ENCODE results near the gene AKNA. TPM values are rescaled to one million over a fixed set of nuclear protein-coding genes. Genes with fewer than 3 reads are reported as not detected.

The AKNA gene
- total RNA-seq, 1 experiment from 2014 or later, result 10.1 TPM

- ATAC-seq, result no peak
- Histone ChIP-seq H3K9me3 (ENCODE audit: control insufficient read depth, insufficient read depth, low read depth, low read length) (no peaks in the 10 kb centered on the region), H3K36me3 (ENCODE audit: control insufficient read depth, insufficient read depth, low read length) (no peaks in the 10 kb centered on the region), H3K27ac (ENCODE audit: low read length) (no peak overlapping the region), H3K4me1 (ENCODE audit: control insufficient read depth, insufficient read depth, low read length) (peaks cover 3% of the 10 kb centered on the region), H3K27me3 (ENCODE audit: control insufficient read depth, insufficient read depth, low read length) (no peaks in the 10 kb centered on the region), H3K4me3 (ENCODE audit: low read depth in 2 of 2, low read length in 2 of 2) (no peak overlapping the region)
- TF ChIP-seq SIN3A (IDR thresholded peaks at IDR 0.05; ENCODE audit: borderline replicate concordance, insufficient read depth, low read depth, low read length), result no peak
- ChIA-PET POLR2A (no interaction called here), CTCF (no interaction called here)
- no peak for DNase-seq (ENCODE audit: low read depth, low spot score)
- BruUV-seq (replicated peaks), result no TSS peak
- intact Hi-C loops (cut with micrococcal nuclease; ENCODE audit: unreplicated experiment) (no loop called here), in situ Hi-C loops (cut with HindIII; ENCODE audit: low pct_unique_long_range_greater_than_20kb, low sequenced_read_pairs) (no loop called here)
Measured at GRCh38 chr9:114364134-114365041, 23.4 kb downstream of the AKNA start.

GRCh38 chr9:114363424-114363823 is 24.4 kb downstream of the AKNA start:
- no peak for ATAC-seq

GRCh38 chr9:114362394-114362793 is 25.4 kb downstream of the AKNA start:
- no peak for TF ChIP-seq CTCF (IDR thresholded peaks at IDR 0.05)
- no peak for TF ChIP-seq TCF7L2 (IDR thresholded peaks at IDR 0.05; ENCODE audit: low read depth, low read length)
- TF ChIP-seq REST (IDR thresholded peaks at IDR 0.05; ENCODE audit: insufficient read depth in 1 of 2, low read depth in 2 of 2, low read length in 1 of 2), result no peak
- no peak for TF ChIP-seq SIN3A (IDR thresholded peaks at IDR 0.05; ENCODE audit: borderline replicate concordance, insufficient read depth, low read depth, low read length)
- TF ChIP-seq POLR2AphosphoS5 (IDR thresholded peaks at IDR 0.05; ENCODE audit: low read depth, low read length), result no peak
- Histone ChIP-seq H3K4me3 (ENCODE audit: low read depth in 2 of 2, low read length in 2 of 2) (no peak overlapping the region), H3K27ac (ENCODE audit: low read length) (no peak overlapping the region), H3K4me1 (ENCODE audit: control insufficient read depth, insufficient read depth, low read length) (peaks cover 3% of the 10 kb centered on the region), H3K9me3 (ENCODE audit: control insufficient read depth, insufficient read depth, low read depth, low read length) (no peaks in the 10 kb centered on the region), H3K36me3 (ENCODE audit: control insufficient read depth, insufficient read depth, low read length) (no peaks in the 10 kb centered on the region), H3K27me3 (ENCODE audit: control insufficient read depth, insufficient read depth, low read length) (no peaks in the 10 kb centered on the region)
- ChIA-PET CTCF (no interaction called here), POLR2A (no interaction called here)
- DNase-seq (ENCODE audit: low read depth, low spot score), result no peak
- in situ Hi-C loops (cut with HindIII; ENCODE audit: low pct_unique_long_range_greater_than_20kb, low sequenced_read_pairs) (no loop called here), intact Hi-C loops (cut with micrococcal nuclease; ENCODE audit: unreplicated experiment) (no loop called here)
- no TSS peak for BruUV-seq (replicated peaks)
- no peak for ATAC-seq

More at GRCh38 chr9:114363424-114363823, 24.4 kb downstream of the AKNA start:
- in situ Hi-C loops (cut with HindIII; ENCODE audit: low pct_unique_long_range_greater_than_20kb, low sequenced_read_pairs) (no loop called here), intact Hi-C loops (cut with micrococcal nuclease; ENCODE audit: unreplicated experiment) (no loop called here)
- CTCF ChIA-PET, result no interaction called here
- Histone ChIP-seq H3K27me3 (ENCODE audit: control insufficient read depth, insufficient read depth, low read length) (no peaks in the 10 kb centered on the region), H3K4me3 (ENCODE audit: low read depth in 2 of 2, low read length in 2 of 2) (no peak overlapping the region), H3K36me3 (ENCODE audit: control insufficient read depth, insufficient read depth, low read length) (no peaks in the 10 kb centered on the region), H3K9me3 (ENCODE audit: control insufficient read depth, insufficient read depth, low read depth, low read length) (no peaks in the 10 kb centered on the region), H3K4me1 (ENCODE audit: control insufficient read depth, insufficient read depth, low read length) (peaks cover 3% of the 10 kb centered on the region), H3K27ac (ENCODE audit: low read length) (no peak overlapping the region)
- no peak for TF ChIP-seq SIN3A (IDR thresholded peaks at IDR 0.05; ENCODE audit: borderline replicate concordance, insufficient read depth, low read depth, low read length)
- no peak for TF ChIP-seq TCF7L2 (IDR thresholded peaks at IDR 0.05; ENCODE audit: low read depth, low read length)
- no peak for DNase-seq (ENCODE audit: low read depth, low spot score)
- BruUV-seq (replicated peaks), result no TSS peak
- POLR2A ChIA-PET, result no interaction called here
